HEK293 (cell line): ENCODE data around the gene GNG14.

Experiments
- ATF2 ChIP-seq: fragments of 450-650 bp; formaldehyde crosslinking; IDR thresholded peaks from 2 replicates; pipeline ENCODE4 v1.5.1; 2016; ENCODE audit warnings: missing biosample characterization, missing genetic modification characterization, low read depth
- BCL11B ChIP-seq: fragments of 450-650 bp; formaldehyde crosslinking; IDR thresholded peaks from 2 replicates; pipeline ENCODE4 v1.5.1; 2016; ENCODE audit warnings: low read depth, missing biosample characterization, missing genetic modification characterization
- KLF16 ChIP-seq: fragments of 450-650 bp; formaldehyde crosslinking; IDR thresholded peaks from 2 replicates; pipeline ENCODE4 v1.5.1; 2017; ENCODE audit warnings: missing biosample characterization, missing genetic modification characterization
- OSR2 ChIP-seq: fragments of 450-650 bp; formaldehyde crosslinking; IDR thresholded peaks from 2 replicates; pipeline ENCODE4 v1.5.1; 2016; ENCODE audit warnings: missing biosample characterization, missing genetic modification characterization
- RBAK ChIP-seq: fragments of 450-650 bp; formaldehyde crosslinking; IDR thresholded peaks from 2 replicates; pipeline ENCODE4 v1.5.1; 2016; ENCODE audit warnings: missing biosample characterization, missing genetic modification characterization
- YY2 ChIP-seq: fragments of 450-650 bp; formaldehyde crosslinking; IDR thresholded peaks from 2 replicates; pipeline ENCODE4 v1.5.1; 2016; ENCODE audit warnings: missing biosample characterization, missing genetic modification characterization
- ZBTB11 ChIP-seq: fragments of 450-650 bp; formaldehyde crosslinking; conservative IDR thresholded peaks from 2 replicates; pipeline ENCODE4 v1.5.1; 2016; ENCODE audit warnings: low read depth, missing biosample characterization, missing genetic modification characterization
- ZBTB20 ChIP-seq: fragments of 450-650 bp; formaldehyde crosslinking; IDR thresholded peaks from 2 replicates; pipeline ENCODE4 v1.5.1; 2016; ENCODE audit warnings: missing biosample characterization, missing genetic modification characterization
- ZEB2 ChIP-seq: fragments of 450-650 bp; formaldehyde crosslinking; IDR thresholded peaks from 2 replicates; pipeline ENCODE4 v1.5.1; 2016; ENCODE audit warnings: missing biosample characterization, missing genetic modification characterization
- ZFP69B ChIP-seq: fragments of 450-650 bp; formaldehyde crosslinking; IDR thresholded peaks from 2 replicates; pipeline ENCODE4 v1.5.1; 2016; ENCODE audit warnings: missing biosample characterization, missing genetic modification characterization
- ZNF112 ChIP-seq: fragments of 450-650 bp; formaldehyde crosslinking; IDR thresholded peaks from 2 replicates; pipeline ENCODE4 v1.5.0; 2017; ENCODE audit warnings: missing biosample characterization, missing genetic modification characterization
- ZNF140 ChIP-seq: fragments of 450-650 bp; formaldehyde crosslinking; IDR thresholded peaks from 2 replicates; pipeline ENCODE4 v1.5.1; 2016; ENCODE audit warnings: missing biosample characterization, missing genetic modification characterization
- ZNF146 ChIP-seq: fragments of 450-650 bp; formaldehyde crosslinking; IDR thresholded peaks from 2 replicates; pipeline ENCODE4 v1.5.1; 2016; ENCODE audit warnings: missing biosample characterization, missing genetic modification characterization
- ZNF175 ChIP-seq: fragments of 450-650 bp; formaldehyde crosslinking; IDR thresholded peaks from 2 replicates; pipeline ENCODE4 v1.5.1; 2016; ENCODE audit warnings: missing biosample characterization, missing genetic modification characterization
- ZNF19 ChIP-seq: fragments of 450-650 bp; formaldehyde crosslinking; IDR thresholded peaks from 2 replicates; pipeline ENCODE4; 2016; ENCODE audit warnings: missing biosample characterization, missing genetic modification characterization, low read depth
- ZNF223 ChIP-seq: fragments of 450-650 bp; formaldehyde crosslinking; IDR thresholded peaks from 2 replicates; pipeline ENCODE4 v1.5.1; 2016; ENCODE audit warnings: missing biosample characterization, missing genetic modification characterization
- ZNF266 ChIP-seq: fragments of 450-650 bp; formaldehyde crosslinking; IDR thresholded peaks from 2 replicates; pipeline ENCODE4 v1.5.1; 2016; ENCODE audit warnings: missing biosample characterization, missing genetic modification characterization, low read depth
- ZNF292 ChIP-seq: fragments of 450-650 bp; formaldehyde crosslinking; IDR thresholded peaks from 2 replicates; pipeline ENCODE4 v1.5.1; 2016; ENCODE audit warnings: low read depth, missing biosample characterization, missing genetic modification characterization, borderline replicate concordance
- ZNF362 ChIP-seq: fragments of 450-650 bp; formaldehyde crosslinking; IDR thresholded peaks from 2 replicates; pipeline ENCODE4 v1.5.1; 2016; ENCODE audit warnings: missing biosample characterization, missing genetic modification characterization
- ZNF37A ChIP-seq: fragments of 450-650 bp; IDR thresholded peaks from 2 replicates; pipeline ENCODE4 v1.5.1; 2018; ENCODE audit warnings: missing biosample characterization, missing genetic modification characterization
- ZNF404 ChIP-seq: fragments of 450-650 bp; formaldehyde crosslinking; IDR thresholded peaks from 2 replicates; pipeline ENCODE4 v1.5.1; 2017; ENCODE audit warnings: missing biosample characterization, missing genetic modification characterization
- ZNF449 ChIP-seq: fragments of 450-650 bp; formaldehyde crosslinking; IDR thresholded peaks from 2 replicates; pipeline ENCODE4 v1.5.1; 2017; ENCODE audit warnings: missing biosample characterization, mild to moderate bottlenecking, missing genetic modification characterization, moderate library complexity
- ZNF514 ChIP-seq: fragments of 450-650 bp; formaldehyde crosslinking; IDR thresholded peaks from 2 replicates; pipeline ENCODE4 v1.5.1; 2016; ENCODE audit warnings: missing biosample characterization, missing genetic modification characterization
- ZNF571 ChIP-seq: fragments of 450-650 bp; formaldehyde crosslinking; IDR thresholded peaks from 2 replicates; pipeline ENCODE4 v1.5.0; 2017; ENCODE audit warnings: missing biosample characterization, missing genetic modification characterization
- ZNF596 ChIP-seq: fragments of 450-650 bp; IDR thresholded peaks from 2 replicates; pipeline ENCODE4 v1.5.0; 2018; ENCODE audit warnings: missing biosample characterization, mild to moderate bottlenecking, missing genetic modification characterization, moderate library complexity
- ZNF624 ChIP-seq: fragments of 450-650 bp; formaldehyde crosslinking; IDR thresholded peaks from 2 replicates; pipeline ENCODE4 v1.5.1; 2017; ENCODE audit warnings: missing biosample characterization, missing genetic modification characterization
- ZNF660 ChIP-seq: fragments of 450-650 bp; IDR thresholded peaks from 2 replicates; pipeline ENCODE4 v1.5.1; 2018; ENCODE audit warnings: missing biosample characterization, mild to moderate bottlenecking, missing genetic modification characterization
- ZNF664 ChIP-seq: fragments of 450-650 bp; formaldehyde crosslinking; IDR thresholded peaks from 2 replicates; pipeline ENCODE4 v1.5.1; 2016; ENCODE audit warnings: missing biosample characterization, missing genetic modification characterization
- ZNF677 ChIP-seq: fragments of 450-650 bp; IDR thresholded peaks from 2 replicates; pipeline ENCODE4 v1.5.0; 2018; ENCODE audit warnings: missing biosample characterization, mild to moderate bottlenecking, missing genetic modification characterization, moderate library complexity
- ZNF704 ChIP-seq: fragments of 450-650 bp; formaldehyde crosslinking; IDR thresholded peaks from 2 replicates; pipeline ENCODE4 v1.5.1; 2016; ENCODE audit warnings: missing biosample characterization, missing genetic modification characterization
- ZNF785 ChIP-seq: fragments of 450-650 bp; formaldehyde crosslinking; IDR thresholded peaks from 2 replicates; pipeline ENCODE4 v1.5.1; 2016; ENCODE audit warnings: missing biosample characterization, missing genetic modification characterization
- ZNF830 ChIP-seq: fragments of 450-650 bp; IDR thresholded peaks from 2 replicates; pipeline ENCODE4 v1.5.0; 2018; ENCODE audit warnings: missing biosample characterization, missing genetic modification characterization, low read depth, mild to moderate bottlenecking, moderate library complexity
- ZXDB ChIP-seq: fragments of 450-650 bp; formaldehyde crosslinking; IDR thresholded peaks from 2 replicates; pipeline ENCODE4 v1.5.1; 2016; ENCODE audit warnings: missing biosample characterization, missing genetic modification characterization

Gene GNG14

GRCh38 chr19:12736995-12737834 lies 49.4 kb downstream of the GNG14 start, which contains the start of gene GET3 (continued):
- TF ChIP-seq ATF2 (tag by site-specific recombination) = no peak
- no peak for TF ChIP-seq ZNF704 (tag by site-specific recombination)
- 0 out of 2 replicates have a peak, but pooled peaks have one; percentile 33 for TF ChIP-seq ZBTB11 (tag by site-specific recombination)
- TF ChIP-seq ZNF146 = 0 out of 2 replicates have a peak, but pooled peaks have one; percentile 13
- TF ChIP-seq ZNF37A (tag by site-specific recombination) = no peak
- TF ChIP-seq ZNF292 (tag by site-specific recombination) = no peak
- TF ChIP-seq ZNF677 (tag by site-specific recombination) = no peak
- TF ChIP-seq ZEB2 (tag by site-specific recombination) = peak; percentile 72; the same call in 1 of the 2 replicates
- no peak for TF ChIP-seq ZNF664
- TF ChIP-seq ZNF830 (tag by site-specific recombination) = no peak
- peak; percentile 86 for TF ChIP-seq KLF16 (tag by site-specific recombination)
- TF ChIP-seq ZNF514 (tag by site-specific recombination) = no peak
- TF ChIP-seq ZNF362 (tag by site-specific recombination) = no peak
- TF ChIP-seq OSR2 (tag by site-specific recombination) = peak; percentile 20; the same call in 1 of the 2 replicates
- TF ChIP-seq ZNF266 = no peak
- no peak for TF ChIP-seq ZNF140 (tag by site-specific recombination)
- TF ChIP-seq YY2 (tag by site-specific recombination) = peak; percentile 93
- no peak for TF ChIP-seq BCL11B (tag by site-specific recombination)
- TF ChIP-seq ZNF223 (tag by site-specific recombination) = no peak
- TF ChIP-seq RBAK = no peak
- peak; percentile 78 for TF ChIP-seq ZNF660
- TF ChIP-seq ZNF404 = no peak
- no peak for TF ChIP-seq ZBTB20 (tag by site-specific recombination)
- no peak for TF ChIP-seq ZNF596 (tag by site-specific recombination)
- TF ChIP-seq ZNF19 (tag by site-specific recombination) = no peak
- no peak for TF ChIP-seq ZNF624 (tag by site-specific recombination)
- TF ChIP-seq ZNF571 (tag by site-specific recombination) = no peak
- TF ChIP-seq ZXDB (tag by site-specific recombination) = peak; percentile 91
- TF ChIP-seq ZNF112 = no peak
- peak; percentile 25; the same call in 1 of the 2 replicates for TF ChIP-seq ZNF785
- TF ChIP-seq ZNF449 (tag by site-specific recombination) = no peak
- no peak for TF ChIP-seq ZNF175
- TF ChIP-seq ZFP69B = 0 out of 2 replicates have a peak, but pooled peaks have one; percentile 36
